ENCODE results near the gene UBE3A.
"Not testable (repeated sequence)": the region's sequence is repeated elsewhere in the genome, so short reads cannot be mapped to it uniquely, and the experiment has no call there.

UBE3A gene

GRCh38 chr15:25437777-25438600 is 835 bp downstream of the UBE3A start:
- DNase-seq: peak; percentile 58

- no peak for DNase-seq
Observed at GRCh38 chr15:25436707-25437106, 2.1 kb downstream of the UBE3A start.

- DNase-seq: no peak
Observed at GRCh38 chr15:25435474-25436243, 3.2 kb downstream of the UBE3A start.

DNA sequence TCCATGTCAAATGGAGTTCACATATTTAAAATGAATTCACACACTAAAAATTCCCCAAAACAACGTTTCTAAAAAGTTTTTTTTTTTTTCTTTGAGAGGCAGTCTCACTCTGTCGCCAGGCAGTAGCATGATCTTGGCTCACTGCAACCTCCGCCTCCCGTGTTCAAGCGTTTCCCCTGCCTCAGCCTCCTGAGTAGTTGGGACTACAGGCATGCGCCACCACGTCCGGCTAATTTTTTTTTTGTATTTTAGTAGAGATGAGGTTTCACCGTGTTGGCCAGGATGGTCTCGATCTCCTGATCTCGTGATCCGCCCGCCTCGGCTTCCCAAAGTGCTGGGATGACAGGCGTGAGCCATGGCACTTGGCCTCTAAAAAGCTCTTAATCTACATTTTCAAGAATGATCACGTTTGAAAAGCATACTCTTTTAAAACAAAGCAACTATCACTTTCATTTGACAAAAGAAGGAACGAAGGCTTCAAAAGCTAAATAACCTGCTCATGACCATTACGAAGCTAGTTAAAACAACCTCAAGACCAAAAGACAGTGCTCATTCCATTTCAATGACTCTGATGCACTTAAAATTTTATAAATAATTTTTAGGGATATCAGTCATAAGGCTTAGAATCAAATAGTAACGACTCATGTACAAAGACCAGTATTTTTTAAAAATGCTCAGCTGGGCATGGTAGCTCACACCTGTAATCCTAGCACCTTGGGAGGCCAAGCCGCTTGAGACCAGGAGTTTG is 5.5 kb downstream of the UBE3A start:
- no peak for DNase-seq

GRCh38 chr15:25431836-25432561 is 6.8 kb downstream of the UBE3A start:
- no peak for DNase-seq

- DNase-seq: no peak
Observed at GRCh38 chr15:25427861-25428260, 11.0 kb downstream of the UBE3A start.

GRCh38 chr15:25426896-25427610 is 11.8 kb downstream of the UBE3A start:
- no peak for DNase-seq

- DNase-seq: no peak
Observed at GRCh38 chr15:25424073-25424472, 14.8 kb downstream of the UBE3A start.

- no peak for DNase-seq
Observed at GRCh38 chr15:25422021-25422420, 16.8 kb downstream of the UBE3A start.

DNA sequence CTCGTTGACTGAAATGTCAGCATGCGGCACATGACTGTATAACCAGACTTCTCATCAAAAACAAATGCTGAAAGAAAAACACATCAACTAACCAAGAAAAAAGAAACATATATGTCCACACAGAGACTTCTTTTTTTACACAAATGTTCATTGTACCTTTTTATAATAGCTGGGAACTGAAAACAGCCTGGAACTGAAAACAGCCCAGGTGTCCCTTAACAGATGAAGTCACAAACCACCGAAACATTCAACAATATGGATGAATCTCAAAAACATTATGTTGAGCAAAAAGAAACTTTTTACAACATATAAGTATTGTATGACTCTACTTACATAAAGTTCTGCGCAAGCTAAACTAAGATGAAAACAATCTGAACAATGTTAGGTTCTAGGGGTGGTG is 20.6 kb downstream of the UBE3A start:
- no peak for DNase-seq

DNA sequence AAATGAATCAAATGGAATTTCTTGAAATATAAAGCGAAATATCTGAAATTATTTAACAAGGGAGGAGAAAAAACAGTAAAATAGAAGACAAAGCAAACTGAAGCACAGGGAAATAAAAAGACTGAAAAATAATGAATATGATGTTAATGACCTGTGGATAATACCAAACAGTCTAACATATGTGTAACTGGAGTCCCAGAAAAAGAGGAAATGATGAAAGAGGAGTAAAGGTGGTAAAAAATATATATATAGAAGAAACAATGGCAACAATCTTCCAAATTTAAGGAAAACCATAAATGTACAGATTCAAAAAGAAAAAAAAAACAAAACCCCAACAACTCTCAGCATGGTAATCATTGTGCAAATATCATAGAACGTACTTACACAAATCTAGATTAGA is 21.2 kb downstream of the UBE3A start:
- DNase-seq: no peak

GRCh38 chr15:25416693-25417092 is 22.1 kb downstream of the UBE3A start:
- DNase-seq: no peak

DNA sequence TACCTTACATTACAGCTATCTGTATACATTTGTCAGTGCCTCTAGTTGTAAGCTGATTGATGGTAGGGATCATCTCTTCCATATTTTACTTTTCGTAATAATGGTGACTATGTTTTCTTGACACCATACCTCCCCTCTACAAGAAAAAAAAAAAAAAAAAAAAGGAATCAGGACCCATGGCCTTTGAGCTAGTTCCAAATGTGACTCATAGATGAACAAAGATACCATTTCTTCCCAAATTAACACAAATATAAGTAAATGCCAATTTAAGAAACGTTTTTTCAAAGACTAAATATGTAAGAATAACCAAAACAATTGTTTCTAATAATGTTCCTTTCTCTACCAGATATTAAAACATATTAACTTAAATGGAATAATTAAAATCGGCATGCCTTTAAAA is 23.1 kb downstream of the UBE3A start:
- no peak for DNase-seq

DNA sequence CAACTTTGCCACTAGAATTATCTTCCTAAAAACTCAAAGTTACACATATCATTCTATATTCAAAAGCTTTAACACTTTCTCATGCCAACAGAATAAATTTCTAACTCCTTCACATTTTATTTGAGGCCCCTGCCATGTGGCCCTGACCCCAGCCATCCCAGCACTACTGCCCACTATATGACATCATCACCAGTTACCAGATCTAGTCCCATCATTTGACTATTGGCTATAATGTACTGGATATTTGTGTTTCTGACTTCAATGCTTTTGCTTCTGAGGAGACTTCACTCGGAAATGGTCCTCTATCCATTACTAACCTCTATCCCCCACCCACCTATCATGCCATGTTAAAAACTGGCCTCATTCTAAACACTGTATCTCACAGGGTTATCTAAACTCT is 23.6 kb downstream of the UBE3A start:
- DNase-seq: no peak

GRCh38 chr15:25410649-25411048 is 28.2 kb downstream of the UBE3A start:
- no peak for DNase-seq

DNA sequence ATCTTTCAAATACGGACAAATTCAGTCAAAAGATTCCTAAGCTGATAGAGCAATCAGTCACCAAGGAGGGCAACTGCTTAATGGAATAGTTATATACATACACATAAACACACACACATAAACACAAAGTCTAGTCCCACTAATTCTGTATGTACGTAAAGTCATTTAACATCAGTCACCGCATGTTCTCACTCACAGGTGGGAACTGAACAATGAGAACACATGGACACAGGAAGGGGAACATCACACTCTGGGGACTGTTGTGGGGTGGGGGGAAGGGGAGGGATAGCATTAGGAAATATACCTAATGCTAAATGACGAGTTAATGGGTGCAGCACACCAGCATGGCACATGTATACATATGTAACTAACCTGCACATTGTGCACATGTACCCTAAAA is 29.1 kb downstream of the UBE3A start:
- DNase-seq: not testable (repeated sequence)

DNA sequence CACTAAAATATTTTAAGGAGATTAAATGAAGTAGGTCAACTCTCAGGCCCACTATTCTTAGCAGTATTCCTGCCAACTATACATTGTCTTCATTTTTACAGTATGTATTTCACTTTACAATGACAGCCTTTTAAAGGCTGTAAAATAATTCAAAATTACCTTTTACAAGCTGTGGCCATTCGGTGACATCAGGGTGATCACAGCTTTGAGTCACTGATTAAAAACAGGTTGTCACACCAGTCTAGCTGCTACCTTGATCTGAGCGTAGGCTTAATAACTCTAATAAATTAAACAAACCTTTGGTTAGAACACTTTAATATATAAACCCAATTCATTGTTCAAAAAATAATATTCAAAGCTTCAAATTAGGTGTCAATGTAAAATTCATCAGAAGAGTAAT is 29.9 kb downstream of the UBE3A start:
- DNase-seq: no peak

DNA sequence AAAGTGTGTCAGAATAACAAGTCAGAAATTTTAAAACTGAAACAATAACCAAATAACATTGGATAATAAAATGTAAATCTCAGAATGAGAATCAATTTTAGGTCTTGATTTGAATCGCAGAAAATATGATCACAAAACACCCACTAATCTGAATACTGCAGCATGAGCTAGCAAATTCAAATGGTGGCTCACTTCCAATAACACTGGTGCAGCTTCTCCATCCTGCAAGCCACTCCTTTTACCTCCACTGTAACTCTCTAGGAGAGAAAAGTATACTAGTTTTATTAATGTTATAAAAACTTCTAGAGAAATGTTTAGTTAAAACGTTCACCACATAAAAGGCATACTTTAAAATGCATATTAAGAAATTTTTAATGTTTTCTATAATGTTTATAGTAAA is 30.4 kb downstream of the UBE3A start:
- DNase-seq: no peak

DNA sequence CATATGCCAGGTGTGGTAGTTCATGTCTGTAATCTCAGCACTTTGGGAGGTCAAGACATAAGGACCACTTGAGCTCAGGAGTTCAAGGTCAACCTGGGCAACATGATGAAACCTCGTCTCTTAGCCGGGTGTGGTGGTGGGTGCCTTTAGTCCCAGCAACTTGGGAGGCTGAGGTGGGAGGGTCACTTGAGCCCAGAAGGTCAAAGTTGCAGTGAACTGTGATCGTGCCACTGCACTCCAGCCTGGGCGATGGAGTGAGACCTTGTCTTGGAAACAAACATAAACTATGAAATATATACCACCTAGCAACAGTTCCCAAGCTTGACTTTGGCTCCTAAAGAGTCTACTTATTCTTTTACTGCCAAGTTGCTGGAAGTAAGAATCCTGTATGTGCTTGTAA is 30.9 kb downstream of the UBE3A start:
- no peak for DNase-seq

DNA sequence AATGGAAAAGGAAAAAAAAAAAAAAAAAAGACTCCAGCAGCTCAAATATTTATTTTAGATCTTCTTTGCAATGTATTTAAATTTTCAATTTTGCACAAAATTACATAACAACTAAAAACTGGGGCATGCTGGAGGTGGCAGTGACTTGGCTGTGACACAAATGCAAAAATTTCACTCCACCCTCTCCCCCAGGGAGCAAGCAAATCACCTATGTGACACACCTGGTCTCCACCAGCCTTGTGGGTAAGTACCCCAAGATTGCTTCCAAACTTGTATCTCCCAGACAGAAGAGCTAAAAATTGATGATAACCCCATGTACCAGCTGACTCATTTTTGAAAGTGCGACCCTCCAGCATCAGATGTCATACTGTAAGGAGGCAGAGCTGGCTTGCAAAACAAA is 32.0 kb downstream of the UBE3A start:
- no peak for DNase-seq

- DNase-seq: no peak
Observed at GRCh38 chr15:25406261-25406660, 32.6 kb downstream of the UBE3A start.

DNA sequence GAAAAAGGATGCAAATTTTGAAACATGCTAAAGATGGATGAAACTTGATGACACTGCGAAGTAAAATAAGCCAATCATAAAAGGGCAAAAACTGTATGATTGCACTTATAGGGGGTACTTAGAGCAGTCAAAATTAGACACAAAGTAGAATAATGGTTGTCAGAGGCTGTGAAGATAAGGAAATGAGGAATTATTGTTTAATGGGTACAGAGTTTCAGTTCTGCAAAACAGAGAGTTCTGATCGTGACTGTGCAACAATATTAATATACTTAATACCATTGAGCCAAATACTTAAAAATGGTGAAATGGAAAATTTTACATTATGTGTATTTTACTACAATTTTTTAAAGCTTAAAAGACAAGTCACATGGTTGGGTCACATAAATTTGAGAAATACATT is 35.1 kb downstream of the UBE3A start:
- no peak for DNase-seq
